Pons (tissue), 1 donor: Measurements from ENCODE around the gene ESPNL.

Experiments used
- DNase-seq: peaks from one replicate; pipeline ENCODE4 v3.0.0-alpha.2; 2016; ENCODE audit warnings: low spot score

ESPNL gene

GRCh38 chr2:238142382-238143205, 42.5 kb downstream of the ESPNL start:
- no peak for DNase-seq

DNA sequence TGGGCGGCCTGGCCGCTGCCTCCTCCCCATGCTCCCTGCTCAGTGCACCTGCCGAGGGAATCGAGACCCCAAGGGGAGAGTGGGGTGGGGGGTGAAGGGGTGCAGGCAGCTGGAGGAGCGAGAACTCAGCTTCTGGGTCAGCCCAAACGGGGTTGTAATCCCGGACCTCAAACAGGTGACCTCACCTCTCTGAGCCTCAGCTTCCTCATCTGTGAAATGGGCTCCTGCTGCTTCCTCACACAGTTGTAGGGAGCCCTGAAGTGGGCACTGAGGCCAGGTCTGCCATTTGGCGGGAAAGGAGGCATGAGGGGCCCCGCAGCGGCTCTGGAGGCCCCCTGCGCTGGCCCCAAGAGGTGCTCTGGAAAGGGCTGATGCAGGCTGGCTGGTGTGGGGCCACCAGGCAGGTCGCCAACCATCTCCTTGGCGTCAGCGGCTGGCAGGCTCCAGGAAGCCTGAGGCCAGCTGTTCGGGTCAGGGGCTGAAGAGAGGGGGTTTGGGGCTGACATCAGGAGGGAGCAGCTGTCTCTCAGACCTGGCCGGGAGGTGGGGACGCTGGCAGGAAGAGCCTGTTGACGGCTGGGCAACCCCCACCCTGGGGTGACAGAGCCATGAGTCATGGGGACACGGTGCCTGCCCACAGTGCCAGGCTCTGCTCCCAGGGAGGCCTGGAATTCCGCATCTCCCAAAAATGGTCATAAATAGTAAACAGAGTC, 43.3 kb downstream of the ESPNL start:
- no peak for DNase-seq

DNA sequence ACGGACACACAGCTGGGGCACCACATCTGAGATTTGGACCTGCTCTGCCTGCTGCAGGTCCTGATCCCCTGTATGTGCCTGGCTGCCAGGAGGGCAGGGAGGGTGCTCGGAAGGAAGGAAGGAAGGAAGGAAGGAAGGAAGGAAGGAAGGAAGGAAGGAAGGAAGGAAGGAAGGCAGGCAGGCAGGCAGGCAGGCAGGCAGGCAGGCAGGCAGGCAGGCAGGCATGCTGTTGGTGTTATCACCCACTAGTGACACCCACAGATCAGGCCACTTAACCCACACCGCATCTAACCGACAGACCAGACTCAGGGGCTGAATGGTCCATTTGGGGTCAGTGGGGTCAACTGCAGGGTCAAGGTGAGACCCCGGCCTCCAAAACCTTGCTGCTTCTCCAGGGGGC, 44.1 kb downstream of the ESPNL start:
- DNase-seq, result no peak

GRCh38 chr2:238145046-238145445, 44.9 kb downstream of the ESPNL start:
- no peak for DNase-seq

GRCh38 chr2:238145851-238146250, 45.7 kb downstream of the ESPNL start:
- DNase-seq, result no peak

GRCh38 chr2:238146884-238147544, 46.9 kb downstream of the ESPNL start:
- no peak for DNase-seq

DNA sequence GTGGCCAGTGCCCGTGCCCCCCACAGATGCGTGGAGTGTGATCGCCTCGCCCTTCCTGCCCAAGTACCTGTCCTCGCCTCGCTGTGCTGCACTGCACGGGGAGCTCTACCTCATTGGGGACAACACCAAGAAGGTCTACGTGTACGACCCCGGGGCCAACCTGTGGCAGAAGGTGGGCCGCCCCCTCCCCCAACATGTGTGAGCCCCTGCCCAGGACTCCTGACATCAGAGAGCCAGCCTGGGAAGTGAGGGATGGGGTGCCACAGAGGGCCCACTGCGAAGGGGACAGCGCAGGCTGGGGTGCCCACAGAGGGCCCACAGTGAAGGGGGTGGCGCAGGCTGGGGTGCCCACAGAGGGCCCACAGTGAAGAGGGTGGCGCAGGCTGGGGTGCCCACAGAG, 48.8 kb downstream of the ESPNL start:
- DNase-seq, result no peak

DNA sequence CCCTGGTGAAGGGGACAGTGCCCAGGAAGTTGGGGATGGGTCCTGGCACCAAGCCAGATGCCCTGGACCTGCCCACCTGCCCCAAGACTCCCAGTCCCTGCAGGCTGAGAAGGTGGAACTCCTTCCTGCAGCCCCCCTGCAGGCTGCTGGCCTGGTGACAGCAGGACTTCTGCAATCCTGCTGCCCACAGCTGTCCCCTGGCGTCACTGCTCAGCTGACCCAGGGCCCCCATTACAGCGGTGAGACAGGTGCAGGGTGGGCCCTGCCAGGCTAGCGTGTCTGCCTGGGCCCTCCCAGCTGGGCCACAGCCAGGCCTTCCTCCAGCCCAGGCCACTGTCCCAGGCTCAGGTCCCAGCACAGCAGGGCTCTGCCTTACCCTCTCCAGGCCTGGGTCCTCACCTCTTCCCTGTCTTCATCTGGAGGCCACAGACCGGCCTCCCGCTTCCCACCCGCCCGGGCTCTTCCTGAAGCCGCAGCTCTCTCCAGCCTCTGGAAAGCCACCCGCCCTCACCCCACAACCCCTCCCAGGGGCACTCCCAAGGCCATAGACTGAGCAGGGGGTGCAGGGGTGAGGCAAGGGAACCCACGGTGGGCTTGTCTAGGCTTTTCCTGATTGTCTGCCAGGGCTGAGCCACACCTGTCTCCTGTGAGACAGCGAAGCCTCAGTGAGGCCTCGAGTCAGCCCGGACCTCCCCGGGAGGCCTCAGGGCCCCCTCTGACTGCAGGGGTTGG, 49.9 kb downstream of the ESPNL start:
- DNase-seq, result no peak

DNA sequence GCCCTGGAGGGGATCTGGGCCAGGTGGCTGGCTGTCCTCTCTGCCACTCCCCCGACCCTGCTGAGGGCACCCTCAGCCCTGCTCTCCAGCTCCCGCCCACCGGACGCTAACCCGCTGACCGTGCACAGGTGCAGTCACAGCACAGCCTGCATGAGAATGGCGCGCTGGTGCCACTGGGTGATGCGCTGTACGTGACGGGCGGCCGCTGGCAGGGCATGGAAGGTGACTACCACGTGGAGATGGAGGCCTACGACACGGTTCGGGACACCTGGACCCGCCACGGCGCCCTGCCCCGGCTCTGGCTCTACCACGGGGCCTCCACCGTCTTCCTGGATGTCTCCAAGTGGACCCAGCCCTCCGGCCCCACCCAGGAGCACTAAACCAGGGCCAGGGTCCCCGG, 50.5 kb downstream of the ESPNL start:
- DNase-seq, result no peak

DNA sequence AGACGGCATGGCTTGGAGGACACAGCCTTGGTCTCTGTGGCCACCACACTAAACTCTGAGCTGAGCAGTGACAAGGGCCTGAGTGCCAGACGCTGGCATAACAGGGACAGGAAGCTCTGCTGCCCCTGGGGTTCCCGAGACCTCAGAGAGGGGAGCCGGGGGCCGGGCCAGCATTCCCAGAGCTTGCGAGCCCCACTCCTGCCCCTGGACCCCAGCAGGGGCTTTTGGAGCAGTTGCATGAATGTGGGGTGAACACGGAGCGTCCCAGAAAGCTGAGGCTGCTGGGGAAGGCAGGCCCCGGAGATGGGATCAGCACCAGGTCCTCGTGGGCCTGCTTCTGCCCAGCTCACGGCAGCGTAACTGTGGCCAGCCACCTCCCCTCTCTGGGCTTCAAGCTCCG, 51.1 kb downstream of the ESPNL start:
- no peak for DNase-seq

DNA sequence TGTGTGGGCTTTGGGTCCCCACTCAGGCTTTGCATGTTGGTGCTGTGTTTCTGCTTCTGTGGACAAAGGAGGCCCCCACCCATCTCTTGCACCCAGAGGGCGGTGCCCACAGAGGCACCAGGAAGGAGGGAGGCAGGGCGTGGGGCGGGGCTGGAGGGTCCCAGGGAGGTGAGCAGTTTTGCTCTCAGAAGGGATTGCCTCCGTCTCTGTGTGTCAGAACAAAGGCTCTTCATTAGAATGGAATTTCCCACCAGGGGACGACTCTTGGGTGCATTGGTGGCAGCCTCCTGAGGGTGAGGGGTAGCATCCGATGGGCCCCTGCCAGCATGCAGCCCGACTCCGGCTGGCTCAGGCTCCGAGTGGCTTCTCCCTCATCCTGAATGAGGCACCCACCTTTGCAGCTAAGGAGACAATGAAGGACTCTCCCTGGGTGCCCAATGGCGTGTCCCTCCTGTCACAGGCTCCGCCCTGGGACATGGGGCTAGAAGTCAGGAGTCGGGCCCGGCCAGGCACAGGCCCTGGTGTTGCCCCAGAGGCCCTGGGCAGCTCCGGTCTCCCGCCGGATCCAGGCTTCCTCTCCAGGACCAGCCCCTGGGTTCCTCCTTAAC, 51.6 kb downstream of the ESPNL start:
- no peak for DNase-seq

- DNase-seq, result no peak
These were observed 52.9 kb downstream of the ESPNL start for GRCh38 chr2:238152771-238153688.

DNA sequence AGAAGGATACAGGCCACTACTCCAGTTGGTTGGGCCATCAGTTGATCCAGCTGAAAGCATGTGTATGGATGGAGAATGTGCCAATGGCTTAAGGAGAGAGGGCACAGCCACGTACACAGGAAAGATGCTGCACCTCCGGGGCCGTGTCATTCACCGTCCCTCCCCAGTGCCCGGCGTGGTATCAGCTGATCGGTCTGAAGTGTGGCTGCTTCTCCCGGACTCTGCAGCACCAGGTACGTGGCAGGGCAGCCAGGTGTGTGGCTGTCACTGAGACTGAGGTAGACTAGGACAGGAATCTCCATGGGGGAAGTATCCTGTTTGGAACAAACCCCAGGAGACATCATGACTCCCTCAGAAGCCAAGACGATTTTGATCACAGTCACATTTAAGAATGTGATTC, 54.4 kb downstream of the ESPNL start:
- DNase-seq, result no peak

DNA sequence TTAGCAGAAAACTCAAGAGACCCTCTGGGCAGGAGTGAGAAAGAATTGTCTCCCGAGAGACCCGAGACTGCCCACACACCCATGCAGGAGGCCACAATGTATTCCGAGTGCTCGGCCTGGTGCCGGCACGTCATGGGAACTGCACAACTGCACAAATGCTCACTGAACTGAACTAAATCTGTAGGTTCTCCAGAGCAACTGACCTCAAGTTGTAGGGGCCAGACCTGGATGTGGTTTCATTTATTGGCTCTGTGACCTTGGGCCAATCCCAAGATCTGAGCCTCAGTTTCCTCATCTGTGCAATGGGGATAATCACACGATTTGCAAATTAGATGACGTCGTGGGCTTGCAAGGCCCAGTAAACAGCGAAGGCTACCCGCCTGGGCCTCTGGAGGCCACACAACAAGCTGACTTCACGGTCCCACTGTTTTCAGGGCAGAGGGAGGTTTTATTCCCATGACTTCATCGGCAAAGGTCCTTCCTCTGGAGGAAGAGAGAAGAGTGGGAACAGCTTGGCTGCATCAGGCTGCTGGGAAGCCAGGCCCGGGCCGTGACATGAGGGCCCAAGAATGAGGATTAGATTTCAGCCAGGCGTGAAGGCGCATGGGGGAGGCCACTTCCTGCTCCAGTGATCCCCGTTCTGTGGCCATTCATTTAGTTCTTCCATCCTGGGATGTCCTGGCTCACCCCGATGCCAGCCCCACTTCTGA, 55.1 kb downstream of the ESPNL start:
- DNase-seq, result no peak

- no peak for DNase-seq
These were observed 55.9 kb downstream of the ESPNL start for GRCh38 chr2:238155761-238156694.

DNA sequence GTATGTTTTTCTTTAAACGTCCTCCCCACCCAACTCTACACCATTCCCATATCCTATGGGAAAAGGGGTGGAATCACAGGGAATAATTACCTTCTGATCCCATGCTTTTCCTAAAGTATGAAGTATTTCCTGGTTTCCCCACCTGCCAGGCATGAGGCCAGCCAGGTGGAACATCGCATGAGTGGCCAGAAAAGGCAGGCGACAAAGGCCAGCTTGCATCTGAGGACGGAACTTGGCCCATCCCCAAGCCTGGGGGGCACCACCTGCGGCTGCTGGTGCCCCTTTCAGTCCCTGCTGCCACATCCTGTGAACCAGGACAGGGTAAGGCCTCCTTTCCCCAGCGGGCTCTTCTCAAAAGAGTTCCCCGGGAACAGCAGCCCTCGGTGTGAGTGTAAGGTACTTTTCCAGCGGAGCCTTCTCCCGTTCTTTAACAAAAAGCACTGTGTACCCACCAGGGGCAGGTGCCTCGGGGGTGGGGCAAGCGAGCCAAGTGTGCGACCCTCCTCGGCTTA, 57.4 kb downstream of the ESPNL start:
- DNase-seq, result no peak

GRCh38 chr2:238158018-238158508, 57.9 kb downstream of the ESPNL start:
- DNase-seq, result no peak

- DNase-seq, result no peak
These were observed 58.5 kb downstream of the ESPNL start, which contains the start of gene ERFE for GRCh38 chr2:238158509-238159070. TSS of gene ERFE (plus strand) at chr2:238158970. CDS start at chr2:238159008, 38 bp downstream.
